ENCODE measurements around the gene ELMOD3. TPM values are rescaled to one million over a fixed set of nuclear protein-coding genes. Genes with fewer than 3 reads are reported as not detected.
"Not testable (repeated sequence)": the region's sequence is repeated elsewhere in the genome, so short reads cannot be mapped to it uniquely, and the experiment has no call there.

ELMOD3 gene
- total RNA-seq, 1 donor from 2014 or later, result 16.7 TPM

DNA sequence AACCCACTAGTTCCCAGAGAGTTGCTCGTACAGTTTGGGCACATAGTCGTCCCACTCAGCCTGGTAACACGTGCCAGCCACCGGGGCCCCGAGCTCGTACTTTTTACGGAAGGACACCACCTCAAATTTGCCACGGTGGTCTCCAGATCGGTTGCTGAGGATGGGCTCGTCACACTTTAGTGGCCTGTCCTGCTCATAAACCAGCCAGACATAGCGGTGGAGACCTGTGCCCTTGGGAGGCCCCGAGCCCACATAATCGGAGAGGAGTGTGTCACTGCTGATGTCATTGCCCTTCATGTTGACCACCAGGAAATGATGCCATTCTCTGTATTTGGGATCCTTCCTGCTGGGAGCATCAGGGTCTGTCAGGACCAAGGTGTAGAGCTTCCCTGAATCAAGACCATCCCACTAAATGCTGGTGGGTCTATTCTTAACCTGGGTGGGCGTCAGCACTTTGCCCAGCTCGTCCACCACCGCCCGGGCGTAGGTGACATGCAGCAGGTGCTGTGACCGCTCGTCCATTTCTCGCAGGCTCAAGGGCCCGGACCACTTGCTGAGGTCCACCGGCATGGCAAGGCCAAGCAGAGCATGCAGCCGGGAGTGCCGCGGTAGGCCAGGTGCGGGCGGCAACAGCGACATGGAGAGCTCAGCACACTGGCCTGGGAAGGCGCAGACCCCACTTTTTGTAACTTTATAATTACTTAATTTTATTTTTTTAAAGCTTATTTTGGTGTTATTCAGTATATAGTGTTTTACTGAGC is 13.1 kb upstream of the ELMOD3 start:
- Mint-ChIP-seq H3K36me3 (ENCODE audit: low read depth) (peaks cover 12% of the 10 kb centered on the region), H3K27me3 (peaks cover 16% of the 10 kb centered on the region), H3K27ac (no peak overlapping the region), H3K9me3 (no peaks in the 10 kb centered on the region), H3K4me1 (no peaks in the 10 kb centered on the region), H3K4me3 (no peak overlapping the region)
- intact Hi-C loops (cut with micrococcal nuclease), result no loop called here
- DNase-seq, result no peak

DNA sequence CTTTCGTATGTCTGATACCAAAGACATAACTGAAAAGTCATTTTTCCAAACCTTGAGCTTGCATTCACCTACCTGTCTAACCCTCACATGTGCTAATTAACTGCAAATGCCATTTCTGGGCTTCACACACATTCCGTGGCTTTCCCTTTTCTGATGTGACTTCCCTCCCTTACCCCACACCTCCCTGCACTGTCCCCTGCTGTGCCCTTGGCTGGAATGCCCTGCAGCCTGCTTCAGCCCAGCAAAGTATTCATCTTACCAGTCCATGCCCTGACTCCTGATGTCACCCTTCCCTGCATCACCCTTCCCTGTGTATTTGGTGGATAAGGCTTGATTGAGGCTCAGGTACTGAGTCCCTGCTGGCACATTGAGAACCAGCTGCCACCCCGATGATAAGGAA is 12.4 kb upstream of the ELMOD3 start:
- Mint-ChIP-seq H3K4me1 (no peaks in the 10 kb centered on the region), H3K9me3 (no peaks in the 10 kb centered on the region), H3K36me3 (ENCODE audit: low read depth) (peaks cover 12% of the 10 kb centered on the region), H3K27me3 (peaks cover 16% of the 10 kb centered on the region), H3K4me3 (no peak overlapping the region), H3K27ac (no peak overlapping the region)
- DNase-seq, result no peak
- intact Hi-C loops (cut with micrococcal nuclease), result no loop called here

DNA sequence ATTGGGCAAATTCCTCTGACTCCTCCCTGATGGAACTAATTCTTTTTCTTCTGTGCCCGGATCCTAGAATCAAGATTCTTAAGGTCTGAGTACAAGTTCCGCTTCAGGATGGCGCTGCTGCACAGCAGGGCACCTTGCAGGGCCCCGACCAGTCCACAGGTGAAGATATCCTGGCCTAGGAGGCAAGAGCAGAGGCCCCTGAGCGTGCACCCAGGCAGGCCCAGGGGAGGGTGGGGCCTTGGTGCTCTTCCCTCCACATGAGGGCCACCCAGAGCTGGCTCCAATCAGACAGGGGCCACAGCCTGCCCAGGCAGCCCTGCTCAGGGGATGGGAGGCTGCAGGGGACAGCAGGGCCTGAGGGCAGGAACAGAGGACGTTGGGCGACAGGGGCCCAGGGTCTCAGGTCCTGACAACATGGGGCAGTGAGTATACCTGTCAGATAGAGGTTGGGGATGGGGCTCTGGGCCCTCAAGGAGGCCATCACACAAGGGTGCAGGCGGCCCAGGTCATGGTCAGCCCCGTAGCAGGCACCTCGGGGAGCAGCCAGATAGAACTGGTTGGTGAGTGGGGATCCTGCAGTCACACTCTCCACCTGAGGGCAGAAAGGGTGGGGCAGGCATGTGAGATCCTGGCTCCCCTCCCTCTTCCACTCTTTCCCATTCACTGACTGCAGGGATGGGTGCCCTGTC is 11.2 kb upstream of the ELMOD3 start:
- H3K27ac Mint-ChIP-seq; H3K4me3 Mint-ChIP-seq; H3K4me1 Mint-ChIP-seq; intact Hi-C loops (cut with micrococcal nuclease); H3K9me3 Mint-ChIP-seq; DNase-seq; H3K27me3 Mint-ChIP-seq: not testable (repeated sequence)
- H3K36me3 Mint-ChIP-seq (ENCODE audit: low read depth), result peaks cover 18% of the 10 kb centered on the region

DNA sequence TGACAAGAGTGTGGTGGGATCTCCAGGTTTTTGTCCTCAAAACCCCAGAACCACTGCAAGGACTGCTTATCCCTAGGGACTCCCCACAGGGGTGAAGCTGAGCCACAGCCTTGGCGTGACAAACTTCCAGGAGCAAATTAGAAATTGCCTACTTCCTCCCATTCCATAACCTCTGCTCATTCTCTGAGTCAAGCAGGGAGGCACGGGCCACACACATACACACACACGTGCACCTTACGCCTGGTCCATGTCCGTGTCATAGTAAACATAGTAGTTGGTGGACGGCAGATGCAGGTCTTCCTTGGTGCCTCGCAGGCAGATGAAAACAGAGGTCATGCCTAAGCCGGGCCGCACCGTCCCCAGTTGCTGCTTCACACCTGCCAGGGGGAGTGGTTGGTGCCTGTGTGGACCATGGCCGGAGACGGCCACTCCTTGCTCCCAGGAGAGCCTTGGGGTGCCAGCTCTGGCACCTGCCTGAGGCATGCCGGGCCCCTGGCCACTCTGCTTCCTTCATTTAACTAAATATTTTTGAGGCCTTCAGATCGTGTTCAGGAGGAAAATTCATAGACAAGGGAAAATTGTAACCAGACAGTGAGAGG is 10.1 kb upstream of the ELMOD3 start:
- H3K4me1 Mint-ChIP-seq, result no peaks in the 10 kb centered on the region
- peaks cover 18% of the 10 kb centered on the region for H3K36me3 Mint-ChIP-seq (ENCODE audit: low read depth)
- peaks cover 5% of the 10 kb centered on the region for H3K27me3 Mint-ChIP-seq
- no peak overlapping the region for H3K4me3 Mint-ChIP-seq
- intact Hi-C loops (cut with micrococcal nuclease), result no loop called here
- DNase-seq, result no peak
- no peak overlapping the region for H3K27ac Mint-ChIP-seq
- no peaks in the 10 kb centered on the region for H3K9me3 Mint-ChIP-seq

DNA sequence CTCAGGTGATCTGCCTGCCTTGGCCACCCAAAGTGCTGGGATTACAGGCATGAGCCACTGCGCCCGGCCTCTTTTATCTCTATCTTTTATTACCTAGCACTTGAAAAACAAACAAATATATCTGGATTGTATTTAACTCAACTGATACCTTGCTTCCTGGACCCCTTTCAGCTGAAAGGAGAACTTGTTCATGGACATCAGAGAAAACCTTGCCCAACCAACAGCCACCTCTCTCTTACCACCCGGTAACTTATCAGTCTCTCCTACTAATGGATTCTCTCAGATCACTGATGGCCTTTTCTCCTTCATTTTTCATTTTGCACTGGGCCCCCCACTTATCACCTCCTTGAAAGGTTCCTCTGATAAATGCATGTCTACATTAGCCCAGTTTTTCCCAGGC is 7.0 kb upstream of the ELMOD3 start:
- Mint-ChIP-seq H3K4me1 (peaks cover 4% of the 10 kb centered on the region), H3K27me3 (no peaks in the 10 kb centered on the region), H3K36me3 (ENCODE audit: low read depth) (peaks cover 31% of the 10 kb centered on the region), H3K9me3 (no peaks in the 10 kb centered on the region), H3K4me3 (no peak overlapping the region), H3K27ac (no peak overlapping the region)
- DNase-seq, result no peak
- intact Hi-C loops (cut with micrococcal nuclease), result no loop called here

DNA sequence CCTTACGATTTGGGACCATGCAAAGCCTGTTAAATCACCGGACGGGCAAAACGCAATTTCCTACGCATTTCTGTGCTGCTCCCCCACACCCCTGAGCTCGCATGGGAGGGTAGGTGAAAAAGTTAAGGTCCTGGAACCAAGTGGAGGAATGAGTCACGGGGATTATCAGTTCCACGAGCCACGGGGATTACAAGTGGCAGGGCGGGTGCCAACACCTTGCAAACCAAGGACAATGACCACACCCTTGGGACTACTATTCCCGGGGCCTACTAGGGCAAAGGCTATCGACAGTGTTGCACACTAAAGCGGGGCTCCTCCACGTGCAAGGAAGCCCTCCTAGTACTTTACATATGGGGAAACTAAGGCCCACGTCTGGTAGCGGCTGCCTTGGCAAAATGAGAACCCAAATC is 688 bp upstream of the ELMOD3 start:
- H3K4me1 Mint-ChIP-seq, result peaks cover 26% of the 10 kb centered on the region
- intact Hi-C loops (cut with micrococcal nuclease), result loop anchor here (1.0 kb wide), 4 partner anchors 26 to 207 kb away; partner anchors contain the start of genes GGCX, MAT2A and SH2D6
- H3K27me3 Mint-ChIP-seq, result no peaks in the 10 kb centered on the region
- H3K27ac Mint-ChIP-seq, result peak overlapping the region; percentile 94
- H3K9me3 Mint-ChIP-seq, result no peaks in the 10 kb centered on the region
- peaks cover 31% of the 10 kb centered on the region for H3K36me3 Mint-ChIP-seq (ENCODE audit: low read depth)
- peak overlapping the region; percentile 94 for H3K4me3 Mint-ChIP-seq
- DNase-seq, result no peak

DNA sequence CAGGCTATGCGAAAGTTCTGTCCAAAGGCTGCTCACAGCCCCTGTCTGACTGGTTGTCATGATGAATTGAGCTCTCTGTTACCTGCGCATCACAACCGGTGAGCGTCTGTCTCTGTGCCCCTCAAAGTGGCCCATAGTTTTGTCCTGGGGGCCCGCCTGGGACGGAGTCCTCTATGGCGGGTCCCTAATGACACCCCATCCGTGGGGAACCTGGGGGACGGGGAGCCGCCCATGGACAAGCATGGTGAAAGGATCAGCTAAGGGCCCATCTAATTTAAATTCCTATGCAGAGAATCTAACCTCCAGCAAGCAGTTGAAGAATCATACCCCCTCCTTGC is 473 bp downstream of the ELMOD3 start:
- peaks cover 26% of the 10 kb centered on the region for H3K4me1 Mint-ChIP-seq
- H3K27ac Mint-ChIP-seq, result peak overlapping the region; percentile 94
- H3K9me3 Mint-ChIP-seq, result no peaks in the 10 kb centered on the region
- H3K36me3 Mint-ChIP-seq (ENCODE audit: low read depth), result peaks cover 32% of the 10 kb centered on the region
- peak overlapping the region; percentile 94 for H3K4me3 Mint-ChIP-seq
- H3K27me3 Mint-ChIP-seq, result no peaks in the 10 kb centered on the region
- intact Hi-C loops (cut with micrococcal nuclease), result no loop called here
- no peak for DNase-seq

DNA sequence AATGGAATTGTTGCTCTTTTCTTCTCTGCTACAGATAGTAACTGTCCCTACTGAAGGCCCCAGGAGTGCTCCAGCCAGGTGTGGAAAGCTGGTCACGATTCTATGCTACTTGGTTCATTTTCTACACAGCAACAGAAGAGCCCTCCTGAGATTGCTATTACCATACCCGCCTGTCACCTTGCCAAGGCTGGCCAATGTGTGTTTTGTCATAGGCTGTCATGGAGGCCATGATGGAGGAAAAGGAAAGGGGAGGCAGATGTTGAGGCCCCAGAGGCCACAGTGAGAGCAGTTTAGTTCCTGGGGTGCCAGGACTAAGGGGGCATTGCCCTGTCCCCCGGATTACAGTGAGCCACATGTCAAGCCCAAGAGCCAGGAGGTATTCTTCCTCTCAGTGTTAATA is 952 bp downstream of the ELMOD3 start:
- Mint-ChIP-seq H3K4me1 (peaks cover 26% of the 10 kb centered on the region), H3K36me3 (ENCODE audit: low read depth) (peaks cover 30% of the 10 kb centered on the region), H3K27ac (peak overlapping the region; percentile 94), H3K27me3 (no peaks in the 10 kb centered on the region), H3K9me3 (no peaks in the 10 kb centered on the region), H3K4me3 (peak overlapping the region; percentile 94)
- no peak for DNase-seq
- intact Hi-C loops (cut with micrococcal nuclease), result no loop called here

DNA sequence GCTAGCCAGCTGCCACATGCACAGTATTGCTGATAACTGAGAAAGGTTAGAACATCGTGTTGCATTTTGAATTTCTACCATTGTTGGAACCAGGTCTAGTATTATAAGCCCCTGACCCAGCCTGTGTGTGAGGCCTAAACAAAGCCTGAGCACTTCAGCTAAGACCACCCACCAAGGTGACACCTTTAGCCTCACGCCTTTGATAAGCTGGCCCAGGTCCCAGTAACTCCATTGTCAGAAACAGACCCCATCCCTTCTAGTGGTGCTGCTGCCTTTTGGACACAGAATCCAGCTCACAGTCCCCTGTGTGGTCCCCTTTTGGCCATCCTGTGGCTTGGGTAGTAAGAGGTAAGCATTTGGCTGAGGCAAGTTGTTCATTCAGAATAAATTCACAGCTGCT is 1.6 kb downstream of the ELMOD3 start:
- no peaks in the 10 kb centered on the region for H3K27me3 Mint-ChIP-seq
- H3K4me1 Mint-ChIP-seq, result peaks cover 24% of the 10 kb centered on the region
- H3K4me3 Mint-ChIP-seq, result no peak overlapping the region
- intact Hi-C loops (cut with micrococcal nuclease), result no loop called here
- H3K27ac Mint-ChIP-seq, result no peak overlapping the region
- no peak for DNase-seq
- H3K36me3 Mint-ChIP-seq (ENCODE audit: low read depth), result peaks cover 26% of the 10 kb centered on the region
- no peaks in the 10 kb centered on the region for H3K9me3 Mint-ChIP-seq

DNA sequence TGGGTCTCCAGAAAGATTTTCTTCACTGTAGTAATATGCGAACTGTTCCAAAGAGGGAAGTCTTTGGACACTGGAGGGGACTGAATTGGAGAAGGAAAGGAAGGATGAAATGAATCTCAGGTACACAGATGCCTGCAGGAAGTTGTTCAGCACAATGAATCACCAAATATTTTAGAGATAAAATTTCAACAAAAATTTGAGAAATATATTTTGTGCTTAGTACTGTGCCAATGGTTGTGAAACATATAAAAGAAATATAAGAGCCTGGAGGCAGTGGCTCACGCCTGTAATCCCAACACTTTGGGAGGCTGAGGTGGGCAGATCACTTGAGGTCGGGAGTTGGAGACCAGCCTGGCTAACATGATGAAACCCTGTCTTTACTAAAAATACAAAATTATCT is 3.2 kb downstream of the ELMOD3 start:
- Mint-ChIP-seq H3K27me3 (no peaks in the 10 kb centered on the region), H3K4me3 (no peak overlapping the region), H3K36me3 (ENCODE audit: low read depth) (peaks cover 33% of the 10 kb centered on the region), H3K4me1 (peaks cover 21% of the 10 kb centered on the region), H3K9me3 (no peaks in the 10 kb centered on the region), H3K27ac (no peak overlapping the region)
- no peak for DNase-seq
- intact Hi-C loops (cut with micrococcal nuclease), result no loop called here

DNA sequence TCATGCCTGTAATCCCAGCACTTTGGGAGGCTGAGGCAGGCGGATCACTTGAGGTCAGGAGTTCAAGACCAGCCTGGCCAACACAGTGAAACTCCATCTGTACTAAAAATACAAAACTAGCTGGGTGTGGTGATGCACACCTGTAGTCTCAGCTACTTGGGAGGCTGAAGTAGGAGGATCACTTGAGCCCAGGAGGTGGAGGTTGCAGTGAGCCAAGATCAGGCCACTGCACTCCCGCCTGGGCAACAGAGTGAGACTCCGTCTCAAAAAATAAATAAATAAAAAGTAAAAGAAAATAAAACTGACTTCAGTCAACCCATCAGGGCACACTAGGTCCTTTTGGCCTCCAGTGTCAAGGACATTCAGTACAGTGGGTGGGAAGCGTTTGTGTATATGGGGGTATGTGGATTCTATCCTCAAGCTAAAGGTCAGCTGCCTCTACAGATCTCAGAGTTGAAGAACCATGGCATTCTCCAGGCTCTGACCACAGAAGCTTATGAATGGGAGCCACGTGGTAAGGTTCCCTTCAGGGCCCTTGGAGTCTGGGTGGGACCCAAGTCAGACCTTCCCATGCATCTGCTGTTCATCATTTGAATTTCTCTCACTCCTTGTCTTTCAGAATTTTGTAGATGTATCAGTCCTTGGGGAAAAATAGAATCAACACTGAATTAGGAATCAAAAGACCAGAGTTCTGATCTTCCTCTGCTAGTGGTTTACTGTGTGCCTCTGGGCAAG is 8.3 kb downstream of the ELMOD3 start:
- H3K27me3 Mint-ChIP-seq; H3K4me3 Mint-ChIP-seq; H3K27ac Mint-ChIP-seq; intact Hi-C loops (cut with micrococcal nuclease); H3K9me3 Mint-ChIP-seq; DNase-seq; H3K4me1 Mint-ChIP-seq: not testable (repeated sequence)
- peaks cover 26% of the 10 kb centered on the region for H3K36me3 Mint-ChIP-seq (ENCODE audit: low read depth)

DNA sequence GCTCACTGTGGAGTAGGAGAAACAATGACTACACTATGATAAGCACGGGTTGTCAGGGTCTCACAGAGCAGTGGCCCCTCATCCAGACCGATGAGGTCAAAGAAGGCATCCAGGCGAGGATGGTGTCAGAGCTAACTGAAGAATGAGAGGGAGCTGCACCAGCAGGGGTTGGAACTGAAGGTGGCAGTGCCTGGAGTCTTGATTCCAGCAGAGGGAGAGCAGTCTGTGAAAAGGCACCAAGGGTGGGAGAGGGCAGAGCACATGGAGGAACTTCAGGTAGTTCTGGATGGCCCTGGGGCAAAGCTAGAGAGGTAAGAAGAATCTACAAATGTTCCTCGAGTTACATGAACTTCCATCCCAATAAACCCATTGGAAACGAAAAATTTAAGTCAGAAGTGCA is 12.6 kb downstream of the ELMOD3 start:
- H3K4me1 Mint-ChIP-seq, result peaks cover 2% of the 10 kb centered on the region
- no peaks in the 10 kb centered on the region for H3K9me3 Mint-ChIP-seq
- no peak overlapping the region for H3K4me3 Mint-ChIP-seq
- H3K36me3 Mint-ChIP-seq (ENCODE audit: low read depth), result peaks cover 15% of the 10 kb centered on the region
- DNase-seq, result no peak
- intact Hi-C loops (cut with micrococcal nuclease), result no loop called here
- H3K27me3 Mint-ChIP-seq, result no peaks in the 10 kb centered on the region
- no peak overlapping the region for H3K27ac Mint-ChIP-seq

DNA sequence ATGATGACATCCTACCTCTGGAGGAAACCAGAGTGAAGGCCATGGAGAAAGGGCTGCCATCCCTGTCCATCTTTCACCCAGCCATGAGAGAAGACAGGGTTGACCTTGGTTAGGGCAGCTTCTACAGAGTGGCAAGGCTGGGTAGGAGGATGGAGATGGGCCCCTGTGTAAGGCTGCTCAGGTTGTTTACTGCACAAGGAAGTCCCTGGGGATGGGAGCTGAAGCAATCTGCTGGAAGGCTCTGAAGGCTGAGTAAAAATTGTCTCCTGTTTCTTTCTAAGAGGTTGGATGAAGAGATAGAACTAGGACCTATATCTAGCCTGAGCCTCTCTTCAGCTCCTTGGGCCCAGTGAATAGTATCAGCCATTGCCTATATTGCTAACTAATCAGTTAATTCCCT is 14.4 kb downstream of the ELMOD3 start:
- peaks cover 2% of the 10 kb centered on the region for H3K4me1 Mint-ChIP-seq
- intact Hi-C loops (cut with micrococcal nuclease), result no loop called here
- no peak overlapping the region for H3K4me3 Mint-ChIP-seq
- H3K36me3 Mint-ChIP-seq (ENCODE audit: low read depth), result peaks cover 9% of the 10 kb centered on the region
- no peak overlapping the region for H3K27ac Mint-ChIP-seq
- DNase-seq, result no peak
- H3K9me3 Mint-ChIP-seq, result no peaks in the 10 kb centered on the region
- H3K27me3 Mint-ChIP-seq, result no peaks in the 10 kb centered on the region

DNA sequence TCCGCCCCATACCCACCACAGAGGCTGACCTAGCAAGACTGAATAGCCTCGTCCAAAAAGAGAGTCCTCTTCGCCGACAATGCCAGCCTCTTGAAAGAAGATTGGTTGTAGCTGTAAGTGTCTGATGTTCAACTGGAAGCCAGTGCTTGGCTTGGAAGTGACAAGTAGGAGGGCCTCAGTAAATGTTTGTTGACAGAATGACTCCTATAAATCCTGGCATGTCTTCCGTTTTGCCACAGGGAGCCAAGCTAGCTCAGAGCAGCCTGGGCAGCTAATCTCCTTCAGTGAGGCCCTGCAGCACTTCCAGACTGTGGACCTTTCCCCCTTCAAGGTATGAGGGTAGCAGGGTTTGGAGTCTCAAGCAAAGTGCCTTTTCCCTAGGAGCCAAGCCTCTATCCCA is 14.9 kb downstream of the ELMOD3 start:
- DNase-seq, result no peak
- Mint-ChIP-seq H3K27ac (no peak overlapping the region), H3K27me3 (no peaks in the 10 kb centered on the region), H3K4me1 (peaks cover 2% of the 10 kb centered on the region), H3K4me3 (no peak overlapping the region), H3K36me3 (ENCODE audit: low read depth) (peaks cover 11% of the 10 kb centered on the region), H3K9me3 (no peaks in the 10 kb centered on the region)
- intact Hi-C loops (cut with micrococcal nuclease), result no loop called here
